WTC11 (cell line): ENCODE measurements around the gene NIF3L1. TPM values are rescaled to one million over a fixed set of nuclear protein-coding genes. Genes with fewer than 3 reads are reported as not detected.
A peak's percentile ranks its signal among the peaks of the same experiment; 100 is the strongest.

Source experiments
- ATAC-seq: fragments of 200-7000 bp; cut with Tn5 transposase; 2 replicates; pipeline ENCODE4 v1.10.0; 2021; ENCODE audit warnings: mild to moderate bottlenecking, moderate library complexity
- CTCF ChIA-PET: fragments of 300-600 bp; sonication (Branson Sonifier 250); formaldehyde crosslinking; loops from one replicate; lab custom pipeline; 2021; ENCODE audit warnings: antibody characterized with exemption; lab: Charles Lee
- POLR2A ChIA-PET: fragments of 350-600 bp; sonication (Branson Sonifier 250); formaldehyde crosslinking; loops from one replicate; lab custom pipeline; 2021; ENCODE audit warnings: antibody characterized with exemption; lab: Charles Lee
- DNase-seq: peaks from one replicate; pipeline ENCODE4 v3.0.0; 2021; ENCODE audit warnings: low spot score
- H3K27ac Mint-ChIP-seq: 2 replicates; pipeline ENCODE4 v1.8.0; 2021; ENCODE audit warnings: mixed read lengths
- H3K27me3 Mint-ChIP-seq: 2 replicates; pipeline ENCODE4 v1.8.0; 2021; ENCODE audit warnings: low read depth, mild to moderate bottlenecking, moderate library complexity, mixed read lengths
- H3K36me3 Mint-ChIP-seq: 2 replicates; pipeline ENCODE4 v1.8.0; 2021; ENCODE audit warnings: mixed read lengths
- H3K4me1 Mint-ChIP-seq: 2 replicates; pipeline ENCODE4 v1.8.0; 2022; ENCODE audit warnings: mixed read lengths
- H3K4me3 Mint-ChIP-seq: 2 replicates; pipeline ENCODE4 v1.8.0; 2021; ENCODE audit warnings: mild to moderate bottlenecking, moderate library complexity, mixed read lengths
- H3K9me3 Mint-ChIP-seq: 2 replicates; pipeline ENCODE4 v1.8.0; 2021; ENCODE audit warnings: mixed read lengths
- ARID4B ChIP-seq: sonication (generic); formaldehyde crosslinking; IDR thresholded peaks from 2 replicates; pipeline ENCODE4 v1.8.0; 2023; ENCODE audit warnings: missing genetic modification reagents, mild to moderate bottlenecking, borderline replicate concordance
- ATF1 ChIP-seq: sonication (generic); formaldehyde crosslinking; IDR thresholded peaks from 2 replicates; pipeline ENCODE4 v1.8.1; 2023; ENCODE audit warnings: mild to moderate bottlenecking, moderate library complexity, missing genetic modification reagents
- GRHL2 ChIP-seq: fragments of 250-450 bp; sonication (Bioruptor Pico); IDR thresholded peaks from 2 replicates; pipeline ENCODE4 v1.8.0; 2022; ENCODE audit warnings: mild to moderate bottlenecking, moderate library complexity; ENCODE audit not compliant: insufficient replicate concordance, severe bottlenecking
- HMGXB4 ChIP-seq: sonication (generic); formaldehyde crosslinking; IDR thresholded peaks from 2 replicates; pipeline ENCODE4 v1.8.1; 2023; ENCODE audit warnings: mild to moderate bottlenecking, moderate library complexity, missing genetic modification reagents
- MLX ChIP-seq: sonication (generic); formaldehyde crosslinking; IDR thresholded peaks from 2 replicates; pipeline ENCODE4 v1.8.1; 2023; ENCODE audit warnings: mild to moderate bottlenecking, missing genetic modification reagents, moderate library complexity
- MXD4 ChIP-seq: fragments of 250-450 bp; sonication (Bioruptor Pico); IDR thresholded peaks from 2 replicates; pipeline ENCODE4 v1.8.0; 2021; ENCODE audit warnings: mild to moderate bottlenecking, moderate library complexity, borderline replicate concordance
- MYBL2 ChIP-seq: sonication (generic); formaldehyde crosslinking; IDR thresholded peaks from 2 replicates; pipeline ENCODE4 v1.8.1; 2023; ENCODE audit warnings: mild to moderate bottlenecking, moderate library complexity, missing genetic modification reagents
- NFATC4 ChIP-seq: fragments of 250-450 bp; sonication (Bioruptor Pico); IDR thresholded peaks from 2 replicates; pipeline ENCODE4 v1.9.0; 2021; ENCODE audit warnings: mild to moderate bottlenecking
- PRDM15 ChIP-seq: sonication (generic); formaldehyde crosslinking; IDR thresholded peaks from 2 replicates; pipeline ENCODE4 v1.8.0; 2022; ENCODE audit warnings: missing genetic modification reagents
- ZNF219 ChIP-seq: sonication (generic); formaldehyde crosslinking; IDR thresholded peaks from 2 replicates; pipeline ENCODE4 v1.8.0; 2023; ENCODE audit warnings: missing genetic modification reagents, mild to moderate bottlenecking, borderline replicate concordance
- ZNF317 ChIP-seq: sonication (generic); formaldehyde crosslinking; IDR thresholded peaks from 2 replicates; pipeline ENCODE4 v1.8.1; 2023; ENCODE audit warnings: low read depth, mild to moderate bottlenecking, moderate library complexity, missing genetic modification reagents, borderline replicate concordance
- ZSCAN18 ChIP-seq: fragments of 250-450 bp; sonication (Bioruptor Pico); IDR thresholded peaks from 2 replicates; pipeline ENCODE4 v2.1.2; 2022; ENCODE audit warnings: mild to moderate bottlenecking, moderate library complexity
- total RNA-seq: library from RNA; stranded (reverse); gene quantifications from 3 replicates; pipeline ENCODE4 v1.2.3, GENCODE V29; 2021

Gene NIF3L1
- total RNA-seq, 1 experiment from 2014 or later: 49.1 TPM

GRCh38 chr2:200905618-200906296 lies 16.6 kb downstream of the NIF3L1 start:
- Mint-ChIP-seq H3K27me3 (no peaks in the 10 kb centered on the region), H3K36me3 (peaks cover 37% of the 10 kb centered on the region), H3K4me1 (no peaks in the 10 kb centered on the region), H3K27ac (no peak overlapping the region), H3K9me3 (no peaks in the 10 kb centered on the region), H3K4me3 (no peak overlapping the region)
- DNase-seq (peak; percentile 72), ATAC-seq (peak; percentile 69)
- no peak for TF ChIP-seq HMGXB4 (CRISPR knock-in tag)
- TF ChIP-seq MYBL2 (CRISPR knock-in tag): no peak
- no peak for TF ChIP-seq ZNF219 (CRISPR knock-in tag)
- TF ChIP-seq ZNF317 (CRISPR knock-in tag): no peak
- TF ChIP-seq ZSCAN18 (CRISPR knock-in tag): no peak
- no peak for TF ChIP-seq ARID4B (CRISPR knock-in tag)
- TF ChIP-seq MLX (CRISPR knock-in tag): no peak
- no peak for TF ChIP-seq NFATC4 (CRISPR knock-in tag)
- TF ChIP-seq ATF1 (CRISPR knock-in tag): no peak
- no peak for TF ChIP-seq GRHL2 (CRISPR knock-in tag)
- no peak for TF ChIP-seq PRDM15 (CRISPR knock-in tag)
- TF ChIP-seq MXD4 (CRISPR knock-in tag): no peak
- ChIA-PET CTCF (interaction anchor here (0.6 to 3.4 kb wide), 15 partner anchors 8 to 1166 kb away, joined by 3 to 19 read pairs (median 4); partner anchors contain the start of genes CASP10, NIF3L1, ORC2 and PPIL3), POLR2A (interaction anchor here (0.6 to 0.7 kb wide), 3 partner anchors 28 to 740 kb away, joined by 3 to 12 read pairs (median 3); no protein-coding TSS in a partner anchor)
